ENCODE results near the gene GPSM1.
A peak's percentile ranks its signal among the peaks of the same experiment; 100 is the strongest.

GPSM1 gene, protein sequence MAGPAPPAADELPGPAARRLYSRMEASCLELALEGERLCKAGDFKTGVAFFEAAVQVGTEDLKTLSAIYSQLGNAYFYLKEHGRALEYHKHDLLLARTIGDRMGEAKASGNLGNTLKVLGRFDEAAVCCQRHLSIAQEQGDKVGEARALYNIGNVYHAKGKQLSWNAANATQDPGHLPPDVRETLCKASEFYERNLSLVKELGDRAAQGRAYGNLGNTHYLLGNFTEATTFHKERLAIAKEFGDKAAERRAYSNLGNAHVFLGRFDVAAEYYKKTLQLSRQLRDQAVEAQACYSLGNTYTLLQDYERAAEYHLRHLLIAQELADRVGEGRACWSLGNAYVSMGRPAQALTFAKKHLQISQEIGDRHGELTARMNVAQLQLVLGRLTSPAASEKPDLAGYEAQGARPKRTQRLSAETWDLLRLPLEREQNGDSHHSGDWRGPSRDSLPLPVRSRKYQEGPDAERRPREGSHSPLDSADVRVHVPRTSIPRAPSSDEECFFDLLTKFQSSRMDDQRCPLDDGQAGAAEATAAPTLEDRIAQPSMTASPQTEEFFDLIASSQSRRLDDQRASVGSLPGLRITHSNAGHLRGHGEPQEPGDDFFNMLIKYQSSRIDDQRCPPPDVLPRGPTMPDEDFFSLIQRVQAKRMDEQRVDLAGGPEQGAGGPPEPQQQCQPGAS

GRCh38 chr9:136327304-136327974 lies at the start of gene GPSM1:
GPSM1 (plus strand) TSS chr9:136327539; CDS start chr9:136327696, 157 bp downstream.
- peak in 33 of 58 donors; percentile 11 to 66 (median 40) for DNase-seq

DNA sequence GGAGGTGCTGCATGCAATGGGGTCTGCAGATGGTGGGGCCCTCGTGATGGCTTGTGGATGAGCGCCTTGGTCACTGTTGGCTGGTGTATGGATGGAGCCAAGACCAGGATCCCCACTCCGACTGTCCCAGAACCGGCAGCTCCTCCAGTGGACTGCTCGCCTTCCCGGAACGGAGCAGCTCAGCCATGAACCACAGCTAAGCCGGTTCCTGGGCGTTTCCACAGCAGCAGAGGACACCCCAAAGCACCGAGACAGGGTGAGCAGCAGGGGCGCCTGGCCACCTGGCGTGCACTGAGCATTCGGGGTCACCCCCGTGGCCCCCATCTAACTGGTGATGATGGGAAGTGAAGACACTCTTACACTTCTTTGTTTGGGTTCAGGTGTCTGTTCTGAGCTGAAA lies 49.6 kb upstream of the GPSM1 start:
- no peak for DNase-seq

GRCh38 chr9:136278221-136278620 lies 49.1 kb upstream of the GPSM1 start:
- DNase-seq: no peak

GRCh38 chr9:136278894-136279293 lies 48.4 kb upstream of the GPSM1 start:
- no peak for DNase-seq

DNA sequence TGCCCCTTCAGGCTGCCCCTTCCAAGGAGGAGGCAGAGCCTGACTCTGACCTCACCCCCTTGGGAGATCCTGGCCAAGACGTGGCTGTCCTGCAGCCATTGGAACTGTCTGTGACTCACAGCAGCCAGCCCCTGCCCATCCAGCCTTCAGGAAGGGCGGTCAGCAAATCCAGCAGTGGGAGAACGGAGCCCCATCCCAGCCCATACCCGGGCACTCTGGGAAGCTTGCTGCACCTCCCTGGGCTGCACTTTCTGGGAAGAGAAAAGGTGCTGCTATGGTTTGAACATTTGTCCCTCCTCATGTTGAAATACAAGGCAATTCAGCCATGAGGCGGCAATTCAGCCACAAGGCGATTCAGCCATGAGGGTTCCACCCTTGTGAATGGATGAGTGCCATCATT lies 47.9 kb upstream of the GPSM1 start:
- no peak for DNase-seq

DNA sequence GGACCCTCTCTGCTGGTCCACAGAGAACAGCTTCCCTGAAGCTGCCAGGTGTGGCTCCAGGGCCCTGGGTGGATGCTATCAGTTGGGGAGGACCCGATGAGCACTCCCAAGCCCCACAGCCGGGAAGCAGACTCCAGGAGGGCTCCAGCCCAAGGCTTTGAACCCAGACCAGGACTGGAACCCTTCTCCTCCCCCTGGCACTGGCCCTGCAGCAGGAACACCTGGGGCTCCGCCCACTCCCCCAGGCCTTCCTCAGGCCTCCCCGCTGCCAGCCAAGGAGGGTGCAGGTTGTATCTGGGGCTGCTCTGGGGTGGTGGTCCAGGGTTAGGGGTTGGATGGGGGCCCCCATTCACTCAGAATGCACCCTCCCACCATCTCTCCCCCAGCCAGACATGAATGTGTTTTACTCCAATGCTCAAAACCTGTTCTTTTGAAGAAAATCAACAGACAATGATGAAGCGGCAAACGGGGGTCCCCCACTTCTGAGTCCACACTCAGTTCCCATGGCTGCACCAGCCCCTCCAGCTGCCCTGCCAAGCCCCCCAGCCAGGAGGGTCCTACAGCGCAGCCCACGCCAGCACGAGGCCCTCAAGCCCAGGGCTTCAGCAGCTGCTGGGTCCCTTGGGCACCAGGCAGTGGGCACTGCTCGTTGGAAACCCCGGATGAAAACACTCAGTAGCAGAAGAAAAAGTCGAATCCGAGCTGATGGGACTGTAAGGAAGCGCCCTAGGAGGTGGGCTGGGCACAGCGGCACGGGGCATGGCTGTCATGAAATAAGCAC lies 46.6 kb upstream of the GPSM1 start:
- DNase-seq: no peak

- no peak for DNase-seq
These were observed 45.7 kb upstream of the GPSM1 start for GRCh38 chr9:136281421-136282271.

DNA sequence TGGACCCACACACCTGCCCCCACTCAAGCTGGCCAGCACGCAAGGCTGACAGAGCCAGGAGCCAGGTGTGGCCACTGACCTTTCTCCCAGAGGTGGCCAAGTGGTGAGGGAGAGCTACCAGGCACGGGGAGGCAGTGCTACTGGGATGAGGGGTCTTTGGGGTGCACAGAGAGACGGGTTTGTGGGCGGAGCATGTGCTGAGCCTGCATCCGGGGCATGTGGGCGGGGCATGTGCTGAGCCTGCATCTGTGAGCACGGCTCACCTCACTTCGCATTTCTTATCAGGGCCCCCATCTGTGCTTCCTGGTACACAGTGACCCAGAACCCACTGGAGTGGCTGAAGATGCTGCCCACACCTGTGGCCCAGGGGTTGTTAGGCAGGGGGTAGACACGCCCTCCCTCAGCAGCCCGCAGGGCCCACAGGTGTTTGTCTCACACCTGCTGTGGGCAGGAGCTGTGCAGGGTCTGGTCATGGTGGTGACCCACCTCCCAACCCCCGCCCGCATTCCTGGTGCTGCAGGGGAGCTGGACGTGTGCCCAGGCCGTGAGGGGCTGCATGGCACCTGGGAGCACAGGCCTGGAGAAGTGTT lies 45.0 kb upstream of the GPSM1 start:
- no peak for DNase-seq

DNA sequence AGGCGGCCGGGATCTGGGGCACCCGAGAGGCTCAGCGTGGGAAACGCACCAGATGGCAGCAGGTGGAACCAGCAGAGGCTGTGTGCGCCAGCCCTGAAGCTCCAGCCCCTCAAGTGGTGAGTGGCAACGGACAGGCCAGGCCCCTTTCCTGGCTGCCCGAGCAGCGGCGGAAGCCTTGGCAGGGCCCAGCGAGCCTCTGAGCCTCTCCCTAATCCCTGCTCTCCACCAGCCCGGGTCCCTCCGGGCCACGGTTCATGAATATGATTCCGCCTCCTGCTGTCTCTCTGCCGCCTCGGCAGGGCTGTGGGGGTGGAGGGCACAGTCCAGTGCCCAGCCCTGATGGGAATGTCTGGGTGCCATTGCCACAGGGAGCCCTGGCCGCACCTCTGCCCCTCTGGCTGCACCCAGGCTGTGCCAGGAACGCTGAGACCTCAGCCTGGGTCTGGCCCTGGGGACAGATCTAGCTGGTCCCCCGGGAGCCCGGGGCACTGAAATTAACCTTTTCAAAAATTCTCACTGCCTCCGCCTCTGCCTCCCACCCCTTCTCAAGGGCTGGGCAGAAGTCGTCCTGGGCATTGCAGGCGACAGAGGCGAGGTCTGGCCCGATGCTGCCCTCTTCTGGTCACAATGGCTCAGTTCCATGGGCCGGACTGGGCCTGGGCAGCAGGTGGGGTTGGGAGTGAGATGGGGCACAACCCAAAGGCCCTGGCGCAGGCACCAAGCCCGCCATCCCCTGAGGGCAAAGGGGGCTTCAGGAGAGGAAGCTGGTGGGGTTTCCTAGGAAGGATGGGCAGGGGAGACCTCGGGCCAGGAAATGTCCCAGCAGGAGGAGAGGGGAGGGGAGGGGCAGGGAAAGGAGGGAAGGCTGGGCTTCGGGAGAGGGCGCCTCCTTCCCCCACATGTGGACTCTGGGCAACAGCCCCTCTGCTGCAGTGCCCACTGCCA lies 43.8 kb upstream of the GPSM1 start:
- peak in 55 of 58 donors; percentile 10 to 84 (median 60) for DNase-seq

GRCh38 chr9:136284311-136284710 lies 43.0 kb upstream of the GPSM1 start:
- DNase-seq: no peak

DNA sequence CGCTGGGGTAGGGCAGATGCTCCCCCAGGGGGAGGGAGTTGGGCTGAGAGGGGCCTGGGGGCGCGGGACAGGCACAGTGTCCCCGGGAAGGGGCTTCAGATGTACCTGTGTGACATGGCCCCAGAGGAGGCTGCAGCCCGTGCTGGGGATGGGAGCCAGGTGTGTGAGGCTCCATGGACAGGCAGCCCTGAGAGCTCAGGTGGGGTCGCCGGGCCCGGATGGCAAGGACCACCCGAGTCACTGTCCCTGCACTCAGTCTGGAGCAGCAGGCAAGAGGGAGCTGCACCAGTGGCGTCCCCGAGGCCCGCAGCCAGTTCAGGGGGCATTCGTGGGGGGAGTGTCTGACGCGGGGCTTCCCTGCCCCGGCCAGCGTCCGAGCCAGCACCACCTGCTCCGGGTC lies 42.4 kb upstream of the GPSM1 start:
- DNase-seq: no peak

DNA sequence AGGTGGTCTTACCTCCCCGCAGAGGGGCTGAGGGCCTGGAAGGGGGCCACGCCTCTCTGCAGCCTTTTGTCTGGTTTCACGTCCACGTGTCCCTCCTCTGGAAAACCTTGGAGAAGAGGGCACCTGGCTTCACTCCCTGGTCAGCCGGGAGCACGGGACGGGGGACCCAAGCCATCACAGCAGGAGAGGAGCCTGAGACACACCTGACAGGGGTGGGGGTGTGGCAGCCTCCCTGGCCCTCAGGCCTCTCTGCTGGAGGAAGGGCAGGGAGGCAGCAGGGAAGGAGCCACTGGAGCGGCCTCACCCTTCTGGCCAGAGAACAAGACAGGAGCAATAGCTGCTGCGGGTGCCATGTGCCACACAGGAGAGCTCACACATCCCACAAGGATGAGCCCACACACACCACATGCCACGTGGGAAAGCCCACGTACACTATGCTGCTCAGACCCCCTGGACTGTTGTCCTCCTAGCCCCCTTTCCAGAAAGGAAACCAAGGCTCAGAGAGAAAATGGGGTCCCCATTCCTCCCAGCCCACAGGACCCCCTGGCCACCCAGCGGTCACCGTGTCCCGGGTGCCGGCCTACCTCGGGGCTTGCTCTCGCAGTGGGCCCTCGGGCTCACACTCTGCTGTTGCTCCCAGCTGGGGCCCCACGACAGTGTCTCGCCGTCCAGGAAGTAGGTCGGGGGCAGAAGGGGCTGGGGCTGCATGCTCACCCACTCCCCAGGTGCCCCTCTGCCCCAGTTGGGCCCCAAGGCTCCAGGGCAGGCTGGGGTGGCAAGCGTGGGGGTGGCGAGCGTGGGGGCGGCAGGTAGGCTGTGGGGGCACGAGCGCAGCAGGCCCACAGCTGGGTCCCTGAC lies 41.6 kb upstream of the GPSM1 start:
- DNase-seq: no peak

DNA sequence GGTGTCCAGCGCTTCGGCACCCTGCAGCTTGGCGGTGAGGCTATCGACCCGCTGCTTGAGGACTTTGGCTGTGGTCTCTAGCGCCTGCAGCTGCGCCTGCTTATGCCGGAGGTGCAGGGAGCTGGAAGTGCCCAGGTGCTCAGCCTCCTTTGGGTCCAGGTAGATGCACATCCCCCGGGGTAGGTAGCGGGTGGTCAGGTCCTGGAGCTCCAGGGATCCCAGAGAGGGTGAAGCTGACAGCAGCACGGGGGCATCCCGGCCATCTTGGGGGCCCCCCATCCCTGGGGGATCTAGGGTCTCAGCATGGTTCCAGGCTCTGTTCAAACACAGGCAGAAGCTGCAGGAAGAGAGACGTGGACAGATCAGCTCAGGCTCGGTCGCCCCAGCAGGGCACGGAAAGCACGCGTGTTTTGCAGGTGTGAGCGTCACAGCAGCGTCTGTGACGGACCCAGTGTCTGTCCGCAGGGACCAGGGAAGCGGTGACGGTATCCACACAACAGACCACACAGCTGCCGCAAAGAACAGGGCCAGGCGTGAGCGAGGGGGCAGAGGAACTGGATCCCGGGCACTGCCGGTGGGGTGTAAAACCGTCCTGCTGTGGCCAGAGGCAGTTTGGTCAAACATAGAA lies 40.9 kb upstream of the GPSM1 start:
- no peak for DNase-seq

DNA sequence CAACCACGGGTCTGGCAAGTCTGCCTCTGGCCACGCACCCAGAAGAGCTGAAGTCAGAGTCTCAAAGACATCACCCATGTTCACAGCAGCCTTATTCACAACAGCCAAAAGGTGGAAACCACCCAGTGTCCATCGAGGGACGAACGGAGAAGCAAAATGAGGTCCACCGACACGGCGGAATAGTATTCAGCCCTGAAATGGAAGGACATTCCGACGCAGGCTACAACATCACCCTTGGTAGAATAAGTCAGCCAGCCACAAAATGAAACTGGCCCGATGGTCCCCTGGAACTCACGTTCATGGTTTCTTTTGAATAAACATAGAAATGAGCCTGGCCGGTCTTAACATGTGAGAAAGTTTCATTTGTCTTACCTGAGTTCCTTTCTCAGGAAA lies 40.4 kb upstream of the GPSM1 start:
- DNase-seq: no peak

DNA sequence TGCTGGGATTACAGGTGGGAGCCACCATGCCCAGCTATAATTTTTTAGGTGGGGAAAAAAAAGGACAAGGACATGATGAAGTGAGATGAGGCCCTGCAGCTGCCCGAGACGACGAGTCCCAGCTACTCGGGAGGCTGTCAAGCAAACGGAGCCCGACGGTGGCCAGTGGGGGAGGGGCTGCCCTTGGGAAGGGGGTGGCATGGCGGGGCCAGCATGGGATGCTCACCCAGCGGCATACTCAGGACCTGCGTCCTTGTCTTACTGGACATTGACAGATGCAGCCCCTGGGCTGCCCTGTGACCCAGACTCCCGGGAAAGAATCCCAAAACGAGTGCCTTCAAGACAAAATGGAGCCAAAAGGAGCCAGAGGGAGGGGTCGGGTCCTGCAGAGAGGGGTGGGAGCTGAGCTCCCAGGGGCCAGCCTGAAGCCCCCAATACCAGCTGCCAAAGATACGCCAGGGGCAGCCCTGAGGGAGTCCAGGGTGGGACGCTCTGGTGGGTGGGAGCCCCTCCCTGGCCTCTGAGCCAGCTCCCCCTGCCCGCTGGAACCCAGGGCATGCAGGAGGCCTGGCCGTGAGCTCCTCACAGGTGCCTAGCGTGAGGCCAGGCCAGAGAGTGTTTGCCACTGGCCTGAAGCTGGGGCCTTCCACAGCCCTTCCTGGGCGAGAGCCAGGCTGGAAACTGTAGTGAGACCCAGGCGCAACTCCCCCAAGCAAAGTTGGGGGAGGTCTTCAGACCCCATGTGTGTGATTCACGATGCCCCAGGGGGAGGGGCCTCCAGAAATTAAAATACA lies 39.2 kb upstream of the GPSM1 start:
- no peak for DNase-seq

All from anterior cingulate cortex (tissue), 58 donors.